K562 (cell line): ENCODE data around the gene ANXA10. TPM values are rescaled to one million over a fixed set of nuclear protein-coding genes. Genes with fewer than 3 reads are reported as not detected.

Source experiments
- ARID3A ChIP-seq: IDR thresholded peaks from 2 replicates; pipeline ENCODE4 v1.6.1; 2012; ENCODE audit warnings: low read depth, low read length, improper control_type of control experiment, borderline replicate concordance
- ASH1L ChIP-seq: fragments of 450-650 bp; IDR thresholded peaks from 2 replicates; pipeline ENCODE4 v1.6.1; 2018; ENCODE audit warnings: borderline replicate concordance, mild to moderate bottlenecking, low read depth; ENCODE audit not compliant: partially characterized antibody
- ATF1 ChIP-seq, 2 experiments: fragments of 450-650 bp in 1 of 2; IDR thresholded peaks; 2 replicates each; pipeline ENCODE4 v1.6.1; 2016; ENCODE audit warnings: missing compliant biosample characterization in 1 of 2, missing genetic modification characterization in 1 of 2
- CREM ChIP-seq: IDR thresholded peaks from 2 replicates; pipeline ENCODE4 v1.6.1; 2014; ENCODE audit warnings: antibody characterized with exemption, low read depth
- CTCF ChIP-seq, 3 experiments: IDR thresholded peaks in 2 of 3; conservative IDR thresholded peaks in 1 of 3; 2 replicates each; pipeline ENCODE4 v1.5.1; 2011 to 2012; ENCODE audit warnings: low read length in 3 of 3, mild to moderate bottlenecking in 3 of 3, control low read depth in 2 of 3, improper control_type of control experiment in 1 of 3, inconsistent platforms in 1 of 3, low read depth in 1 of 3, mixed read lengths in 1 of 3, moderate library complexity in 1 of 3; ENCODE audit not compliant: insufficient read depth in 2 of 3
- DACH1 ChIP-seq: fragments of 450-650 bp; IDR thresholded peaks from 2 replicates; pipeline ENCODE4 v1.6.1; 2018; ENCODE audit not compliant: partially characterized antibody
- EGR1 ChIP-seq: fragments of 450-650 bp; conservative IDR thresholded peaks from 2 replicates; pipeline ENCODE4 v1.6.1; 2017; ENCODE audit warnings: mild to moderate bottlenecking
- EHMT2 ChIP-seq: fragments of 450-650 bp; IDR thresholded peaks from 2 replicates; pipeline ENCODE4 v1.6.1; 2018; ENCODE audit warnings: antibody characterized with exemption
- GABPB2 ChIP-seq: fragments of 250-450 bp; sonication (Bioruptor Pico); conservative IDR thresholded peaks from 2 replicates; pipeline ENCODE4 v1.5.1; 2021; ENCODE audit warnings: mild to moderate bottlenecking
- GTF2A2 ChIP-seq: IDR thresholded peaks from 2 replicates; pipeline ENCODE4 v1.6.1; 2016; ENCODE audit warnings: mild to moderate bottlenecking, missing genetic modification characterization, missing compliant biosample characterization
- HMG20B ChIP-seq: fragments of 250-450 bp; sonication (Bioruptor Pico); IDR thresholded peaks from 2 replicates; pipeline ENCODE4 v1.5.0; 2021; ENCODE audit warnings: mild to moderate bottlenecking
- HNRNPH1 ChIP-seq: fragments of 200-400 bp; formaldehyde crosslinking; optimal IDR thresholded peaks from 2 replicates; pipeline ENCODE3; 2017; ENCODE audit warnings: low read depth, mild to moderate bottlenecking, low read length, moderate library complexity
- NFIC ChIP-seq: fragments of 450-650 bp; IDR thresholded peaks from 2 replicates; pipeline ENCODE4 v1.6.1; 2017; ENCODE audit warnings: mild to moderate bottlenecking, inconsistent platforms
- NRF1 ChIP-seq, 2 experiments: fragments of 450-650 bp; IDR thresholded peaks in 1 of 2; conservative IDR thresholded peaks in 1 of 2; 2 replicates each; pipeline ENCODE4 v1.6.1; 2014; ENCODE audit warnings: mild to moderate bottlenecking in 2 of 2
- OTX1 ChIP-seq: fragments of 450-650 bp; formaldehyde crosslinking; IDR thresholded peaks from 2 replicates; pipeline ENCODE4 v1.4.0; 2022; ENCODE audit warnings: mild to moderate bottlenecking
- PCBP2 ChIP-seq: fragments of 200-400 bp; formaldehyde crosslinking; IDR thresholded peaks from 2 replicates; pipeline ENCODE4 v1.6.1; 2018; ENCODE audit warnings: low read length, low read depth, mild to moderate bottlenecking, moderate library complexity; ENCODE audit not compliant: poor library complexity, severe bottlenecking
- PYGO2 ChIP-seq: fragments of 450-650 bp; IDR thresholded peaks from 2 replicates; pipeline ENCODE4 v1.6.1; 2016; ENCODE audit warnings: mild to moderate bottlenecking, missing genetic modification characterization, moderate library complexity, missing compliant biosample characterization
- RFX7 ChIP-seq: fragments of 250-450 bp; sonication (Bioruptor Pico); IDR thresholded peaks from 2 replicates; pipeline ENCODE4 v1.5.1; 2021; ENCODE audit warnings: mild to moderate bottlenecking
- SRSF7 ChIP-seq: fragments of 200-400 bp; formaldehyde crosslinking; optimal IDR thresholded peaks from 2 replicates; pipeline ENCODE3; 2017; ENCODE audit warnings: mild to moderate bottlenecking, low read depth, low read length
- TRIM24 ChIP-seq, 2 experiments: fragments of 450-650 bp; IDR thresholded peaks; 2 replicates each; pipeline ENCODE4 v1.6.1; 2016
- ZBTB33 ChIP-seq: sonication (generic); formaldehyde crosslinking; IDR thresholded peaks from 2 replicates; pipeline ENCODE4 v1.8.1; 2023; ENCODE audit warnings: mild to moderate bottlenecking, missing genetic modification reagents
- ZNF449 ChIP-seq: fragments of 250-450 bp; sonication (Bioruptor Pico); IDR thresholded peaks from 2 replicates; pipeline ENCODE4 v1.8.0; 2022; ENCODE audit warnings: moderate library complexity, mild to moderate bottlenecking, inconsistent platforms
- polyA plus RNA-seq, 8 experiments: library from polyadenylated mRNA; depleted of rRNA in 4 of 8; stranded (reverse) in 5 of 8; unstranded in 3 of 8; fragments of >200 nt; fragmentation: Nextera tagmentation in 2 of 8; fragmentation: Illumina TruSeq in 1 of 8; extraction: Ambion mirVana in 2 of 8; extraction: Trizol in 1 of 8; gene quantifications; 2 replicates each; pipeline versions ENCODE4 v1.2.1 to v1.2.3, GENCODE V29; 2011 to 2014; ENCODE audit warnings: inconsistent platforms in 1 of 8, missing spikeins in 1 of 8
- total RNA-seq, 7 experiments: library from RNA; depleted of rRNA in 6 of 7; stranded (reverse); fragments of >200 nt in 6 of 7; fragmentation: Illumina TruSeq in 2 of 7; extraction: Trizol in 2 of 7; gene quantifications; 2 replicates each; pipeline versions ENCODE4 v1.2.1 to v1.2.3, GENCODE V29; 2011 to 2021; ENCODE audit warnings: low replicate concordance in 1 of 7

ANXA10 gene
- total and polyA plus RNA-seq, 9 of the 15 experiments (the other 6 are each of a cell fraction or from before 2014, with no cell fraction given), result not detected

GRCh38 chr4:168153596-168154440 lies 61.5 kb downstream of the ANXA10 start (continued):
- TF ChIP-seq ATF1 (CRISPR knock-in tag; IDR thresholded peaks at IDR 0.05), result no peak
- TF ChIP-seq ATF1 (tag; IDR thresholded peaks at IDR 0.05), result no peak
- no peak for TF ChIP-seq GABPB2 (CRISPR knock-in tag)
- TF ChIP-seq OTX1 (CRISPR knock-in tag), result no peak
- TF ChIP-seq RFX7 (CRISPR knock-in tag), result no peak
- no peak for TF ChIP-seq TRIM24 (IDR thresholded peaks at IDR 0.05)
- no peak for TF ChIP-seq GTF2A2 (tag)
- no peak for TF ChIP-seq EHMT2
- TF ChIP-seq ASH1L, result no peak
- TF ChIP-seq PYGO2 (tag), result no peak
- TF ChIP-seq NFIC, result no peak
- no peak for TF ChIP-seq HMG20B (CRISPR knock-in tag)
- peak; percentile 67 to 68 for TF ChIP-seq NRF1 (conservative IDR thresholded peaks at IDR 0.05 in 1 of 2, IDR thresholded peaks at IDR 0.05 in 1 of 2)
- no peak for TF ChIP-seq HNRNPH1
- no peak for TF ChIP-seq EGR1
- TF ChIP-seq ARID3A, result no peak
- no peak for TF ChIP-seq SRSF7
- TF ChIP-seq CREM, result 0 out of 2 replicates have a peak, but pooled peaks have one; percentile 10
- no peak for TF ChIP-seq ZNF449
- TF ChIP-seq ZBTB33 (CRISPR knock-in tag), result 0 out of 2 replicates have a peak, but pooled peaks have one; percentile 18
- TF ChIP-seq CTCF (IDR thresholded peaks at IDR 0.05 in 2 of 3, conservative IDR thresholded peaks at IDR 0.05 in 1 of 3; ENCODE audit: insufficient read depth in 2 of 3, low read depth in 1 of 3, low read length in 3 of 3), result peak; percentile 27 to 51 (median 50); a peak in 4 of 6 replicates
- TF ChIP-seq PCBP2, result no peak
- no peak for TF ChIP-seq DACH1
